Neural cell (in vitro differentiated cells): ENCODE measurements around the gene PPFIBP2.
"Not testable (repeated sequence)": the region's sequence is repeated elsewhere in the genome, so short reads cannot be mapped to it uniquely, and the experiment has no call there.

Experiments
- EZH2 ChIP-seq: fragments of 200-600, 300-800 bp; shearing (Covaris generic), sonication (generic); IDR thresholded peaks from 2 replicates; pipeline ENCODE4 v1.6.1; 2014; ENCODE audit warnings: antibody characterized with exemption, low read length, borderline replicate concordance, mild to moderate bottlenecking; ENCODE audit not compliant: insufficient read depth, poor library complexity, severe bottlenecking
- POLR2AphosphoS5 ChIP-seq: IDR thresholded peaks from 2 replicates; pipeline ENCODE4 v1.6.1; 2012

DNA sequence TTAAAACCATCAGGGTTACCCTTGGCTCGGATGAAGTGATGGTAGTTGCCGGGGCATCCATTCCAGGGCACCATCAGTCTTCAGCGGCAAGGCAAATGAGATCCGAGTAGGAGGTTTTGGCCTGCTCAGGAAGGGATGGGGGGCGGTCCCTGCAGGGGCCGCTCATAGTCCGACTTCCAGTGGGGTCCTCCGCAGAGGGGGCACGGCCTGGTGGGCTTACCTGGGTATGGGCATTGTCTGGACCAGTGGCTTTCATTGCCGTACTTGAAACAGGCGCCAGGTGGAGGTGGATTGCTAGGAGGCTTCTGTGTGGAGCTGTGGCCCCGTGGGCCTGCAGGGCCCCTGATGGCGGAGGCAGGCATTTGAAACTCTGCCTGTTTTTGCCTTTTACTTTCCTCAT is 3.9 kb downstream of the PPFIBP2 start:
- not testable (repeated sequence) for TF ChIP-seq EZH2, POLR2AphosphoS5
